Measurements from ENCODE around the gene NID1.

DNA sequence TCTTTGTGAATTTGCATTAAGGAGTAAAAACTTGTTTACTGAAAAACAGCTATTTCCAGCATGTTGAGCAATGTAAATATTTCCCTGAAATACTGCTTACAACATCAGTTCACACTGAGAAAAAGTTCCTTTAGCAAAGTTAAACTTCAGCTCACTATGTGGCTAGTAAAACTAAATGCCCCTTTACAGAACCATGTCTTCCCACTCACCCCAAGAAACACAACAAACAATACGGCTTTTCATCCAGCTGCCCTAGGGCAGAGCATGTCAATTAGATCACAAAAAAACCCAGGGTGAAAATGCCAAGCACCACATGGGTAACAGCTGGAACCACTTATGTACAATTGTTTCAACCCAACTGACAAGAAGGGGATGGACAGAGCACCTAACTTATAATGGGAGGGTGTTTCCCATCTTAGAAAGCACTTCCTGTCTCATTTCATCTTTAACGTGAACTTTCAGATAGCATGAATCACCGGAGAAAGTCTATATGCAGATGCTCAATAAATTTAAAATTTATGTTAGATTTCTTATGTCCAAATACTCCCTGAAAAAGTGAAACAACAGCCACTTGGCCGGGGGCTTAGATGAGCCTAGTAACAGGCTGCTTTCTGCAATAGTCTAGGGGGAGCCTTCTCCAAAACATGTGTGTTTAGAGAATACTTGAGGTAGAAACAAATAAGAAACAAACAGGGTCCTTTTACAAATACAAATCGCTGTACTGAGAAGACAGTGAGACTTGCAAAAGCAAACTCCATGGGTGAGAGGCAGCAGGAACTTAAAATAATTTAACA lies 6.6 kb downstream of the NID1 start:
- TF ChIP-seq, protein P1, sequence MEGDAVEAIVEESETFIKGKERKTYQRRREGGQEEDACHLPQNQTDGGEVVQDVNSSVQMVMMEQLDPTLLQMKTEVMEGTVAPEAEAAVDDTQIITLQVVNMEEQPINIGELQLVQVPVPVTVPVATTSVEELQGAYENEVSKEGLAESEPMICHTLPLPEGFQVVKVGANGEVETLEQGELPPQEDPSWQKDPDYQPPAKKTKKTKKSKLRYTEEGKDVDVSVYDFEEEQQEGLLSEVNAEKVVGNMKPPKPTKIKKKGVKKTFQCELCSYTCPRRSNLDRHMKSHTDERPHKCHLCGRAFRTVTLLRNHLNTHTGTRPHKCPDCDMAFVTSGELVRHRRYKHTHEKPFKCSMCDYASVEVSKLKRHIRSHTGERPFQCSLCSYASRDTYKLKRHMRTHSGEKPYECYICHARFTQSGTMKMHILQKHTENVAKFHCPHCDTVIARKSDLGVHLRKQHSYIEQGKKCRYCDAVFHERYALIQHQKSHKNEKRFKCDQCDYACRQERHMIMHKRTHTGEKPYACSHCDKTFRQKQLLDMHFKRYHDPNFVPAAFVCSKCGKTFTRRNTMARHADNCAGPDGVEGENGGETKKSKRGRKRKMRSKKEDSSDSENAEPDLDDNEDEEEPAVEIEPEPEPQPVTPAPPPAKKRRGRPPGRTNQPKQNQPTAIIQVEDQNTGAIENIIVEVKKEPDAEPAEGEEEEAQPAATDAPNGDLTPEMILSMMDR (conservative IDR thresholded peaks at IDR 0.05; ENCODE audit: low read depth, low read length) = no peak
- TF ChIP-seq EZH2phosphoT487 (IDR thresholded peaks at IDR 0.05; ENCODE audit: borderline replicate concordance, low read length) (no peak), EZH2 (IDR thresholded peaks at IDR 0.05; ENCODE audit: low read length, unreplicated experiment) (no peak)
